Endodermal cell (in vitro differentiated cells): ENCODE data around the gene PTPN21. TPM values are rescaled to one million over a fixed set of nuclear protein-coding genes. Genes with fewer than 3 reads are reported as not detected.

Experiments used
- DNase-seq: peaks from one replicate; pipeline ENCODE4 v3.0.0-alpha.2; 2017
- H3K27ac ChIP-seq: 2 replicates; pipeline ENCODE4 v1.5.1; 2013; ENCODE audit warnings: mild to moderate bottlenecking, low read depth, low read length, moderate library complexity
- H3K27me3 ChIP-seq: 2 replicates; pipeline ENCODE4 v1.6.1; 2013; ENCODE audit warnings: mild to moderate bottlenecking, low read length, moderate library complexity; ENCODE audit not compliant: insufficient read depth, control insufficient read depth, poor library complexity, severe bottlenecking
- H3K36me3 ChIP-seq: 2 replicates; pipeline ENCODE4 v1.7.0; 2013; ENCODE audit warnings: mild to moderate bottlenecking, low read length, moderate library complexity; ENCODE audit not compliant: control insufficient read depth, insufficient read depth
- H3K4me1 ChIP-seq: one replicate; pipeline ENCODE4 v1.7.0; 2013; ENCODE audit warnings: low read length; ENCODE audit not compliant: control insufficient read depth, insufficient read depth
- H3K4me3 ChIP-seq: 2 replicates; pipeline ENCODE4 v1.5.1; 2013; ENCODE audit warnings: mild to moderate bottlenecking, low read length, moderate library complexity
- H3K9ac ChIP-seq: 2 replicates; pipeline ENCODE4 v1.6.1; 2013; ENCODE audit warnings: mild to moderate bottlenecking, low read length, moderate library complexity; ENCODE audit not compliant: poor library complexity, severe bottlenecking; ENCODE audit errors: extremely low read depth
- H3K9me3 ChIP-seq: 2 replicates; pipeline ENCODE4 v1.6.1; 2013; ENCODE audit warnings: mild to moderate bottlenecking, low read length, moderate library complexity; ENCODE audit not compliant: control insufficient read depth
- H3K27ac Mint-ChIP-seq: 2 replicates; pipeline ENCODE4 v1.8.0; 2020; ENCODE audit warnings: mixed read lengths
- H3K27me3 Mint-ChIP-seq: 2 replicates; pipeline ENCODE4 v1.8.0; 2021; ENCODE audit warnings: mild to moderate bottlenecking, mixed read lengths; ENCODE audit not compliant: insufficient read depth
- H3K36me3 Mint-ChIP-seq: 2 replicates; pipeline ENCODE4 v1.8.0; 2020; ENCODE audit warnings: low read depth, mixed read lengths
- H3K4me1 Mint-ChIP-seq: 2 replicates; pipeline ENCODE4 v1.8.0; 2020; ENCODE audit warnings: mixed read lengths
- H3K4me3 Mint-ChIP-seq: 2 replicates; pipeline ENCODE4 v1.8.0; 2020; ENCODE audit warnings: mild to moderate bottlenecking, moderate library complexity, mixed read lengths
- H3K9me3 Mint-ChIP-seq: 2 replicates; pipeline ENCODE4 v1.8.0; 2020; ENCODE audit warnings: mild to moderate bottlenecking, mixed read lengths
- CTCF ChIP-seq: fragments of 200-600 bp; sonication (generic); conservative IDR thresholded peaks from 2 replicates; pipeline ENCODE4 v1.5.0; 2021; ENCODE audit warnings: antibody characterized with exemption, mild to moderate bottlenecking
- WGBS, 2 experiments: methylation state at CpG; one replicate each; pipeline versions ENCODE4 v1.1.5 to v1.1.7; 2013; ENCODE audit warnings: missing lambda C conversion rate in 2 of 2, mixed read lengths in 1 of 2; ENCODE audit not compliant: insufficient coverage in 1 of 2, insufficient read length in 1 of 2; 5-methylcytosine and 5-hydroxymethylcytosine counted together
- total RNA-seq, 2 donors: library from RNA; stranded (reverse); fragmentation: NEBNext Ultra II Directional in 1 of 2; extraction: Animal tissue kit (Norgen Biotek cat#: 25700) in 1 of 2; gene quantifications; 2 replicates in 1 of 2; 3 replicates in 1 of 2; pipeline ENCODE4 v1.2.1, GENCODE V29; 2021

Gene PTPN21
- total RNA-seq, 2 donors from 2014 or later: 23.8 to 45.5 TPM

GRCh38 chr14:88572117-88572516, 17.3 kb upstream of the PTPN21 start:
- Mint-ChIP-seq H3K27ac (no peak overlapping the region), H3K9me3 (no peaks in the 10 kb centered on the region), H3K27me3 (no peaks in the 10 kb centered on the region), H3K4me3 (no peak overlapping the region), H3K4me1 (no peaks in the 10 kb centered on the region), H3K36me3 (peaks cover 88% of the 10 kb centered on the region)
- 99 to 100% methylated on average over 2 to 4 of the region's 4 CpGs for WGBS, 2 experiments
- Histone ChIP-seq H3K27ac (no peak overlapping the region), H3K36me3 (peaks cover 94% of the 10 kb centered on the region), H3K9ac (no peak overlapping the region), H3K4me3 (no peak overlapping the region), H3K9me3 (no peaks in the 10 kb centered on the region), H3K27me3 (no peaks in the 10 kb centered on the region), H3K4me1 (no peaks in the 10 kb centered on the region)
- no peak for TF ChIP-seq CTCF
- no peak for DNase-seq

GRCh38 chr14:88568196-88568595, 13.4 kb upstream of the PTPN21 start:
- no peak overlapping the region for H3K9ac ChIP-seq
- no peak overlapping the region for H3K4me3 ChIP-seq
- Mint-ChIP-seq H3K27me3 (no peaks in the 10 kb centered on the region), H3K9me3 (no peaks in the 10 kb centered on the region), H3K27ac (no peak overlapping the region), H3K4me1 (peaks cover 9% of the 10 kb centered on the region), H3K4me3 (no peak overlapping the region), H3K36me3 (peaks cover 65% of the 10 kb centered on the region)
- TF ChIP-seq CTCF: no peak
- H3K36me3 ChIP-seq: peaks cover 76% of the 10 kb centered on the region
- no peaks in the 10 kb centered on the region for H3K9me3 ChIP-seq
- no peaks in the 10 kb centered on the region for H3K4me1 ChIP-seq
- DNase-seq: no peak
- 96 to 100% methylated on average over 2 to 3 of the region's 3 CpGs for WGBS, 2 experiments
- no peak overlapping the region for H3K27ac ChIP-seq
- no peaks in the 10 kb centered on the region for H3K27me3 ChIP-seq

- no peak overlapping the region for H3K4me3 ChIP-seq
- Mint-ChIP-seq H3K4me1 (peaks cover 9% of the 10 kb centered on the region), H3K27me3 (no peaks in the 10 kb centered on the region), H3K36me3 (peaks cover 42% of the 10 kb centered on the region), H3K9me3 (no peaks in the 10 kb centered on the region), H3K27ac (no peak overlapping the region), H3K4me3 (no peak overlapping the region)
- H3K9me3 ChIP-seq: no peaks in the 10 kb centered on the region
- H3K4me1 ChIP-seq: no peaks in the 10 kb centered on the region
- H3K27ac ChIP-seq: no peak overlapping the region
- DNase-seq: no peak
- no peak for TF ChIP-seq CTCF
- WGBS, 2 experiments: 100% methylated on average over 3 of the region's 5 CpGs; no CpG with 5 or more reads in 1 of the 2 experiments
- no peak overlapping the region for H3K9ac ChIP-seq
- H3K27me3 ChIP-seq: no peaks in the 10 kb centered on the region
- peaks cover 52% of the 10 kb centered on the region for H3K36me3 ChIP-seq
These were observed 10.6 kb upstream of the PTPN21 start for GRCh38 chr14:88565427-88565826.
